Measurements from ENCODE around the gene GAP43.

GAP43 gene

GRCh38 chr3:115658337-115659181 is 35.2 kb downstream of the GAP43 start:
- Mint-ChIP-seq H3K4me1 (peaks cover 41% of the 10 kb centered on the region), H3K27me3 (ENCODE audit: low read depth) (no peaks in the 10 kb centered on the region), H3K9me3 (no peaks in the 10 kb centered on the region), H3K27ac (peak overlapping the region; percentile 99 to 100 (median 100)), H3K36me3 (ENCODE audit: low read depth) (no peaks in the 10 kb centered on the region), H3K4me3 (peak overlapping the region; percentile 90 to 97 (median 96))
- no peak for TF ChIP-seq CTCF (IDR thresholded peaks at IDR 0.05; ENCODE audit: unreplicated experiment in 3 of 3)

DNA sequence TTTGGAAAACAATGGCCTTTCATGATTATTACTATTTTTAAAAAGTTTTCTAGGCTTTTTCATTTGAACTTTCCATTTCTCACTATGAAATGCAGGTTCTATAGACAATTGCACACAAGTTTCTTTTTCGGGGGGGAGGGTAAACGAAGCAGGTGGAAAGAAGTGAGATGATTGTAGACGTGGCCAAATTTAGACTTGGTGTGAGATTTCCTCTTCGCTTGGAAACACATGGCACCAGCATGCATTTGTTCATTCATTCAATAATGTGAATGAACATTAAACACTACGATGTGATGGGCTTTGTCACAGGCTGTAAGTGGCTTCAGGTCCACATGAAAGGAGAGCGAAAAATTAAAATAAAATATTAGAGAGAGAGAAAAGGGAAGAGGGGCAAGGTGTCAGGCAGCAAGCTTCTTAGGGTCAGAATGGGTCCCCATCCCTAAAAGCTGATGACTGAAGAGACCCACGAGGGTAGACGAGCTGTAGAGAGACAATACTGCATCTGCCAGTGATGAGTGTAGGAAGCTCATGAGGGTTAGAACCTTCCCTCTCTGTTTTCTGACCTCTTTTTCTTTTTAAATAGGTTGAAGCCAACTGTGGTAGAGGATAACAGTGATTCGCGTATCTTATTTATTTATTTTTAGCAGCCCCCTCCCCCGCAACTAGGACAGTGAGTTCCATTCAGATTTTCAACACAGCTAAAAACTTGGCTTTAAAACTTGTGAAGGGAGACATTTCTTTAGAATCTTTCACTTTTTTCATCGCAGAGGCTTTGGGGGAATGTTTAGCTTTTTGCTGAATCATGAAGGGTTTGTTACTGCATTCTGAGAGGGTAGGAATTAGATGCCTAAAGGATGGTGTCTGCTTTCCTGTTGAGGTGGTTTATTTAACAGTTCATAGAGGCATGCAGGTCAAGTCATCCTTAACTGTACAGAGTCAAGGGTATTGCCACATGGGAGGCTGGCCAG is 36.2 kb downstream of the GAP43 start:
- TF ChIP-seq CTCF (IDR thresholded peaks at IDR 0.05; ENCODE audit: unreplicated experiment in 3 of 3): no peak
- H3K9me3 Mint-ChIP-seq: no peaks in the 10 kb centered on the region

GRCh38 chr3:115660646-115661337 is 37.5 kb downstream of the GAP43 start:
- Mint-ChIP-seq H3K36me3 (ENCODE audit: low read depth) (no peaks in the 10 kb centered on the region), H3K4me3 (peak overlapping the region; percentile 6 to 23 (median 23)), H3K27me3 (ENCODE audit: low read depth) (no peaks in the 10 kb centered on the region)

More for the DNA sequence above, 36.2 kb downstream of the GAP43 start:
- H3K36me3 Mint-ChIP-seq (ENCODE audit: low read depth): no peaks in the 10 kb centered on the region
- H3K27me3 Mint-ChIP-seq (ENCODE audit: low read depth): no peaks in the 10 kb centered on the region
- H3K4me3 Mint-ChIP-seq: peak overlapping the region; percentile 90 to 97 (median 96)
- peaks cover 41% of the 10 kb centered on the region for H3K4me1 Mint-ChIP-seq
- peak overlapping the region; percentile 99 to 100 (median 100) for H3K27ac Mint-ChIP-seq

GRCh38 chr3:115662356-115662755 is 39.0 kb downstream of the GAP43 start:
- Mint-ChIP-seq H3K9me3 (no peaks in the 10 kb centered on the region), H3K4me3 (no peak overlapping the region), H3K36me3 (ENCODE audit: low read depth) (no peaks in the 10 kb centered on the region), H3K27me3 (ENCODE audit: low read depth) (no peaks in the 10 kb centered on the region), H3K27ac (no peak overlapping the region), H3K4me1 (peaks cover 40% of the 10 kb centered on the region)
- TF ChIP-seq CTCF (IDR thresholded peaks at IDR 0.05; ENCODE audit: unreplicated experiment in 3 of 3): no peak

More at GRCh38 chr3:115660646-115661337, 37.5 kb downstream of the GAP43 start:
- Mint-ChIP-seq H3K9me3 (no peaks in the 10 kb centered on the region), H3K4me1 (peaks cover 41% of the 10 kb centered on the region), H3K27ac (peak overlapping the region; percentile 79 to 100 (median 100))
- no peak for TF ChIP-seq CTCF (IDR thresholded peaks at IDR 0.05; ENCODE audit: unreplicated experiment in 3 of 3)

GRCh38 chr3:115663414-115663813 is 40.1 kb downstream of the GAP43 start:
- Mint-ChIP-seq H3K36me3 (ENCODE audit: low read depth) (no peaks in the 10 kb centered on the region), H3K27me3 (ENCODE audit: low read depth) (no peaks in the 10 kb centered on the region), H3K27ac (peak overlapping the region in 1 of 3 experiments; percentile 34), H3K9me3 (no peaks in the 10 kb centered on the region), H3K4me1 (peaks cover 32% of the 10 kb centered on the region), H3K4me3 (no peak overlapping the region)
- no peak for TF ChIP-seq CTCF (IDR thresholded peaks at IDR 0.05; ENCODE audit: unreplicated experiment in 3 of 3)

Data from nephron (organoid).